ENCODE data around the gene FCRL6.

The FCRL6 gene

DNA sequence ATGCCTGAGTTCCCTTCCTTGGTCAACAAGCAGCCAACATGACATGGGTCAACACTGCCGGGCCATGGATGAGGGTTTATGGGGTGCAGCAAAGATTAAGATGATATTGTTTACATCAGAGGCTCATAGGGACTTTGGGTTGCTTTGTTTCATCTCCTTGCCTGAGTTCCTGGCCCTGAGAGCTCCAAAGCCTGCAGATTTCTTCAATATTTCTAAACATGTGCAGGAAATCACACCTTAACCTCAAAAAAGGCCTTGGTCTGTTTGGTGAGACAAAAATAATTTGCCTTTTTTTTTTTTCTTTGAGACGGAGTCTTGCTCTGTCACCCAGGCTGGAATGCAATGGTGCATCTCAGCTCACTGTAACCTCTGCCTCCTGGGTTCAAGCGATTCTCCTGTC is 25.4 kb downstream of the FCRL6 start:
- peaks cover 0 to 4% of the 10 kb centered on the region in 2 donors for H3K4me1 ChIP-seq (ENCODE audit: control insufficient read depth in 1 of 2, insufficient read depth in 2 of 2, low read length in 2 of 2)
- H3K36me3 ChIP-seq (ENCODE audit: control insufficient read depth in 1 of 2, insufficient read depth in 2 of 2, low read length in 2 of 2) = no peaks in the 10 kb centered on the region
- no peaks in the 10 kb centered on the region for H3K27me3 ChIP-seq (ENCODE audit: low read depth, low read length)
- no peaks in the 10 kb centered on the region for H3K9me3 ChIP-seq (ENCODE audit: control insufficient read depth in 1 of 2, low read length in 2 of 2)
- H3K4me3 ChIP-seq (ENCODE audit: low read depth in 1 of 2, low read length in 2 of 2) = peak overlapping the region in 1 of 2 donors; percentile 17
- H3K27ac ChIP-seq (ENCODE audit: low read length) = no peak overlapping the region

DNA sequence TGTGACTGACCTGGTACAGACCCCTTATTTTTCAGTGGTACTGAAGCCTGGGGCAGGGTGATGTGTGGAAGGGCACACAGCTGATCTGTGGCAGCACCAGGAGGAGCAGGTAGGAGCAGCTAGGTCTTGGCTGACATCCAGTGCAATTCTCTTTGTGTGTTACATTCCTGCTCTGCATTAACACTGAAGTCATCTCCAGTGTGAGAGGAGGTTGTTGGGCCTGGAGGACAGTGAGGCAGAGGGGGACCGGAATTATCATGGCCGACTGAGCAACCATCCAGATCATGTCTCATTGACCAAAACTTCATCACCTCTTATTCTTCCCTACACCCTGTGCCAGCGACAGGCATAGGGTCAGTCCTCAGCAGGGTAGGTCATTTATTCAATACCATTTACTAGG is 26.0 kb downstream of the FCRL6 start:
- Histone ChIP-seq H3K27ac (ENCODE audit: low read length) (no peak overlapping the region), H3K36me3 (ENCODE audit: control insufficient read depth in 1 of 2, insufficient read depth in 2 of 2, low read length in 2 of 2) (no peaks in the 10 kb centered on the region), H3K27me3 (ENCODE audit: low read depth, low read length) (no peaks in the 10 kb centered on the region)

DNA sequence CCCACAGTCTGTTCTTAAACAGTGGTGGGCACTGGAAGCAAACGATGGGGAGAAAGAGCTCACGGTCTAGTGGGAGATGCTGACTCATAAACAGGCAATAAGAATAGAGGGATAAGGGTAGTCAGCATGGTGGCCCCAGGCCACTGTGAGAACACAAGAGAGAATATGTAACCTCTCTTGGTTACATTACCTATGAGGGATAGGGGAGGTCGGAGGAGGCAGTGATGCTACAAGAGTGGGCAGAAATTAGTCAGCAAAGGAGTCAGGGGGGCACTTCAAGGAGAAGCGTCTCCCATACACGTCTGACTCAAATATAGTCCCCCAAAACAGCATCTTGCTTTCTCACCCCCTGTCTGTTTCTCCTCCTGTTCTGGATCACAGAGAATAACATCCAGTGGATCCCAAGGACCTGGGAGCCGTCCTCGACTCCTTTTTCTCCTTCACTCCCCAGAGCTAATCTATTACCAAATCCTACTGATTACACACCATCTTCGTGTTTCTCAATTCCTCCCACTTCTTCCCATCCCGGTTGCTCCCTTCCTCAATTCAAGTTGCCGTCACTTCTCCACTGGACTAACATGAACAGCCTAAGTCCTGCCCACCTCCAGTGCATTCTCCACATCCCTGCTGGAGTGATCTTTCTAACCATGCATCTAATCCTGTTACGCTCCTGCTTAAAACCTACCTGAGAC is 26.6 kb downstream of the FCRL6 start:
- no peak overlapping the region for H3K27ac ChIP-seq (ENCODE audit: low read length)
- peaks cover 0 to 4% of the 10 kb centered on the region in 2 donors for H3K4me1 ChIP-seq (ENCODE audit: control insufficient read depth in 1 of 2, insufficient read depth in 2 of 2, low read length in 2 of 2)
- no peaks in the 10 kb centered on the region for H3K27me3 ChIP-seq (ENCODE audit: low read depth, low read length)
- H3K36me3 ChIP-seq (ENCODE audit: control insufficient read depth in 1 of 2, insufficient read depth in 2 of 2, low read length in 2 of 2) = no peaks in the 10 kb centered on the region
- H3K4me3 ChIP-seq (ENCODE audit: low read depth in 1 of 2, low read length in 2 of 2) = no peak overlapping the region
- H3K9me3 ChIP-seq (ENCODE audit: control insufficient read depth in 1 of 2, low read length in 2 of 2) = no peaks in the 10 kb centered on the region

More for the DNA sequence above, 26.0 kb downstream of the FCRL6 start:
- no peak overlapping the region for H3K4me3 ChIP-seq (ENCODE audit: low read depth in 1 of 2, low read length in 2 of 2)
- H3K9me3 ChIP-seq (ENCODE audit: control insufficient read depth in 1 of 2, low read length in 2 of 2) = no peaks in the 10 kb centered on the region
- peaks cover 0 to 4% of the 10 kb centered on the region in 2 donors for H3K4me1 ChIP-seq (ENCODE audit: control insufficient read depth in 1 of 2, insufficient read depth in 2 of 2, low read length in 2 of 2)

DNA sequence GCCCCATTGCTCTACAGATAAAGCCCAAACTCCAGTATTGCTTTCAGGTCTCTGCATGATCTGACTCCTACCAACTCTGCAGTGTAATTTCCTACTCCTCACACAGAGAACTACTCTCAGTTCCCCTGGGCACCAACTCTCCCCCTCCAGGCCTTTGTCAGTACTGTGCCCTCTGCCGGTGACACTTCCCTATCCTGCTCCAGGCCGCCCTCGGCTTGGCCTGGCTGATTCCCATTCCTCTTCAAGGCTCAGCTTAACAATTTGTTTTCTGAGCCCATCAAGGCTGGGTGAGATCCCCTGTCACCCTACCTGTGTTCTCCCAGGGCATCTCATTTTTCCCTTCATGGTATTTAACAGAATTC is 27.1 kb downstream of the FCRL6 start:
- H3K36me3 ChIP-seq (ENCODE audit: control insufficient read depth in 1 of 2, insufficient read depth in 2 of 2, low read length in 2 of 2) = no peaks in the 10 kb centered on the region
- H3K27me3 ChIP-seq (ENCODE audit: low read depth, low read length) = no peaks in the 10 kb centered on the region
- no peaks in the 10 kb centered on the region for H3K9me3 ChIP-seq (ENCODE audit: control insufficient read depth in 1 of 2, low read length in 2 of 2)
- H3K4me1 ChIP-seq (ENCODE audit: control insufficient read depth in 1 of 2, insufficient read depth in 2 of 2, low read length in 2 of 2) = peaks cover 0 to 4% of the 10 kb centered on the region in 2 donors
- no peak overlapping the region for H3K27ac ChIP-seq (ENCODE audit: low read length)
- H3K4me3 ChIP-seq (ENCODE audit: low read depth in 1 of 2, low read length in 2 of 2) = no peak overlapping the region

DNA sequence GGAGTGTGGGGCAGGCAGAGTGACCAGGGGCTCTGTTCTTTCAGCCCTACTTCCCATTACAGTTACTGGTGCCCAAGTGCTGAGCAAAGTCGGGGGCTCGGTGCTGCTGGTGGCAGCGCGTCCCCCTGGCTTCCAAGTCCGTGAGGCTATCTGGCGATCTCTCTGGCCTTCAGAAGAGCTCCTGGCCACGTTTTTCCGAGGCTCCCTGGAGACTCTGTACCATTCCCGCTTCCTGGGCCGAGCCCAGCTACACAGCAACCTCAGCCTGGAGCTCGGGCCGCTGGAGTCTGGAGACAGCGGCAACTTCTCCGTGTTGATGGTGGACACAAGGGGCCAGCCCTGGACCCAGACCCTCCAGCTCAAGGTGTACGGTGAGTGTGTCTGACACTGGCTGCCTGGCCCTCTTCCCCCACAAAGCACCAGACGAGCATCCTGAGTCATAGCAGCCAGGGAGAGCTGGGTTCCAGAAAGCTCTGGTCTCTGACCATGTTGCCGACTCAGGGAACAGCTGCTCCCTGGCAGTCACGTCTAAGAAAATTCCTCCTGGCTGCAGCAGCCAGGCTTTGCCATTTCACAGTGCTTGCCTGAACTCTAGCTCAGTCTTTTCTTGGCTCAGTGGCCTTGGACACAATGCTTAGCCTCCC is 27.8 kb downstream of the FCRL6 start:
- Histone ChIP-seq H3K36me3 (ENCODE audit: control insufficient read depth in 1 of 2, insufficient read depth in 2 of 2, low read length in 2 of 2) (no peaks in the 10 kb centered on the region), H3K27ac (ENCODE audit: low read length) (no peak overlapping the region), H3K4me1 (ENCODE audit: control insufficient read depth in 1 of 2, insufficient read depth in 2 of 2, low read length in 2 of 2) (peaks cover 0 to 4% of the 10 kb centered on the region in 2 donors), H3K27me3 (ENCODE audit: low read depth, low read length) (no peaks in the 10 kb centered on the region), H3K9me3 (ENCODE audit: control insufficient read depth in 1 of 2, low read length in 2 of 2) (no peaks in the 10 kb centered on the region), H3K4me3 (ENCODE audit: low read depth in 1 of 2, low read length in 2 of 2) (no peak overlapping the region)

DNA sequence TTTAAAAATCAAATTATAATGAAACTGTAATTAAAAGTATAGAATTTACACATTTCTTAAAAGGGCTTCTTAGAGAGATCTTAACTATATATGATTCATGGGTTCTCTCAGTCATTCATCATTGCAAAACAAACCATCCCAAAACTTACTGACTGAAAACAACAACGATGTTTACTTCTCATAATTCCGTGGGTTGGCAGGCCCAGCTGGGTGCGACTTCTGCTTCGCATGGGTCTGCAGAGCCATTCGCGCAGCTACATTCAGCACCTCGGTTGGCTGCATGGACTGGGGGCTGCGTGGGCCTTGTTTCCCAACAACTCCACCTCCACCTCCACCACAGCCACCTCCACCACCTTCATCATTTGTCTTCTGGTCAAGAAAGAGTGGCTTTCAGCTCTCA is 28.6 kb downstream of the FCRL6 start:
- Histone ChIP-seq H3K4me1 (ENCODE audit: control insufficient read depth in 1 of 2, insufficient read depth in 2 of 2, low read length in 2 of 2) (peaks cover 0 to 4% of the 10 kb centered on the region in 2 donors), H3K27ac (ENCODE audit: low read length) (no peak overlapping the region), H3K36me3 (ENCODE audit: control insufficient read depth in 1 of 2, insufficient read depth in 2 of 2, low read length in 2 of 2) (no peaks in the 10 kb centered on the region), H3K4me3 (ENCODE audit: low read depth in 1 of 2, low read length in 2 of 2) (no peak overlapping the region), H3K9me3 (ENCODE audit: control insufficient read depth in 1 of 2, low read length in 2 of 2) (no peaks in the 10 kb centered on the region), H3K27me3 (ENCODE audit: low read depth, low read length) (no peaks in the 10 kb centered on the region)

DNA sequence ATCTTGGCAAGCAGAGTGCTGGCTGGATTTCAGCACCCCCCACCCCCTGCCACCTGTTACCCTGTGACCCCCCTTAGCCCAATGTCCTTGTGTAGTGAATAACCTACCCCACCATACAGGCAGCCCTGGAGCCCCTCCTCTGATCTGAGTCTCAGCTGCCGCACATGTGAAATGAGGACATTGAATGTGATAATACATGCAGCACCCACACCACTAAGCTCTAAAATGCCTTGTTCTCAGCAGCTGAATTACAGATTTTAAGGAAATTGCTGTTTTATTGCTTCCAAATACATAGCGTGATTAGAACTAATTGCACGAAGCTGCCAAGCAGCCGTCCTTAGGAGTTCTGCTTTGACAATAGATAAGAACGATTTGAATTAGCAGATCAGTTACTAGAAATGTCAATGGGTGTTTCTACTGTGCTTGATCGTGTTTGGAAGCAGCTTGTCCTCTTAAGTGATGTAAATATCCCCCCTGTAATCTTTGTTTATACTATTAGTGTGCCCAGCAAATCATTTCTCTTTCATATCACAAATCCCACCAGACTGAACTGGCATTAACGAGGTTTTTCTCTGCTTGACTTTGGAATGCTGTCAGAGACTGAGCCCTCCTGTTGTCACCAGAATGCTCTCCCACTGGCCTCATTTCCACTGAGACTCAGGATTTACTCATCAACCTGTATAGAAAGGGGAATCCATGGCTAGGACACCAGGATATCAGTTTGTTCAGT is 29.4 kb downstream of the FCRL6 start:
- Histone ChIP-seq H3K27ac (ENCODE audit: low read length) (no peak overlapping the region), H3K4me1 (ENCODE audit: control insufficient read depth in 1 of 2, insufficient read depth in 2 of 2, low read length in 2 of 2) (peaks cover 0 to 4% of the 10 kb centered on the region in 2 donors), H3K36me3 (ENCODE audit: control insufficient read depth in 1 of 2, insufficient read depth in 2 of 2, low read length in 2 of 2) (peaks cover 0 to 1% of the 10 kb centered on the region in 2 donors), H3K9me3 (ENCODE audit: control insufficient read depth in 1 of 2, low read length in 2 of 2) (no peaks in the 10 kb centered on the region), H3K27me3 (ENCODE audit: low read depth, low read length) (no peaks in the 10 kb centered on the region), H3K4me3 (ENCODE audit: low read depth in 1 of 2, low read length in 2 of 2) (no peak overlapping the region)

DNA sequence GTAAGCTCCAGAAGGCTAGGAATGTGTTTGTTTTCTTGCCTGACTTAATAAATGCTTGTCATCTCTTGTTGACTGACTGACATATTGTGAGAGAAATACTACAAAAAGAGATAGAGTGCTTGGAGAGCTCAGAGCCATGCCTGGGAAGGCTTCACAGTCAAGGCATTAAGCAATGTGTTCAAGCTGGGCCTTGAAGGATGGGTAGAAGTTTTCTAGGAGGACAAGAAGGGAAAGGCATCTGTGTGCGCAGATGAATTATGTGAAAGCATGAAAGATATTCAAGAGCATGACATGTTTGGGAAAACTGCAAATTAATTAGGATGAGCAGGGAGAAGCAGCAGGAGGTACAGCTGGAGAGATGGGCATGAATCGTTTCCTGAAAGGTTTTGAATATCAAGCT is 30.1 kb downstream of the FCRL6 start:
- Histone ChIP-seq H3K36me3 (ENCODE audit: control insufficient read depth in 1 of 2, insufficient read depth in 2 of 2, low read length in 2 of 2) (peaks cover 0 to 6% of the 10 kb centered on the region in 2 donors), H3K27ac (ENCODE audit: low read length) (no peak overlapping the region), H3K27me3 (ENCODE audit: low read depth, low read length) (no peaks in the 10 kb centered on the region), H3K4me1 (ENCODE audit: control insufficient read depth in 1 of 2, insufficient read depth in 2 of 2, low read length in 2 of 2) (peaks cover 0 to 4% of the 10 kb centered on the region in 2 donors), H3K4me3 (ENCODE audit: low read depth in 1 of 2, low read length in 2 of 2) (no peak overlapping the region), H3K9me3 (ENCODE audit: control insufficient read depth in 1 of 2, low read length in 2 of 2) (no peaks in the 10 kb centered on the region)

DNA sequence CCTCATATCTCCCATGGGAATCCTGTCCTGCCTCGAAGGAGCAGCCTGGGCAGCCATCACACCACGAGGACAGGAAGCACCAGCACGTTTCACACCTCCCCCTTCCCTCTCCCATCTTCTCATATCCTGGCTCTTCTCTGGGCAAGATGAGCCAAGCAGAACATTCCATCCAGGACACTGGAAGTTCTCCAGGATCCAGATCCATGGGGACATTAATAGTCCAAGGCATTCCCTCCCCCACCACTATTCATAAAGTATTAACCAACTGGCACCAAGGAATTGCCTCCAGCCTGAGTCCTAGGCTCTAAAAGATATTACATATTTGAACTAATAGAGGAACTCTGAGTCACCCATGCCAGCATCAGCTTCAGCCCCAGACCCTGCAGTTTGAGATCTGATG is 33.2 kb downstream of the FCRL6 start:
- Histone ChIP-seq H3K36me3 (ENCODE audit: control insufficient read depth in 1 of 2, insufficient read depth in 2 of 2, low read length in 2 of 2) (peaks cover 0 to 6% of the 10 kb centered on the region in 2 donors), H3K4me1 (ENCODE audit: control insufficient read depth in 1 of 2, insufficient read depth in 2 of 2, low read length in 2 of 2) (peaks cover 0 to under 1% of the 10 kb centered on the region in 2 donors), H3K4me3 (ENCODE audit: low read depth in 1 of 2, low read length in 2 of 2) (no peak overlapping the region), H3K27ac (ENCODE audit: low read length) (no peak overlapping the region), H3K27me3 (ENCODE audit: low read depth, low read length) (no peaks in the 10 kb centered on the region), H3K9me3 (ENCODE audit: control insufficient read depth in 1 of 2, low read length in 2 of 2) (no peaks in the 10 kb centered on the region)

DNA sequence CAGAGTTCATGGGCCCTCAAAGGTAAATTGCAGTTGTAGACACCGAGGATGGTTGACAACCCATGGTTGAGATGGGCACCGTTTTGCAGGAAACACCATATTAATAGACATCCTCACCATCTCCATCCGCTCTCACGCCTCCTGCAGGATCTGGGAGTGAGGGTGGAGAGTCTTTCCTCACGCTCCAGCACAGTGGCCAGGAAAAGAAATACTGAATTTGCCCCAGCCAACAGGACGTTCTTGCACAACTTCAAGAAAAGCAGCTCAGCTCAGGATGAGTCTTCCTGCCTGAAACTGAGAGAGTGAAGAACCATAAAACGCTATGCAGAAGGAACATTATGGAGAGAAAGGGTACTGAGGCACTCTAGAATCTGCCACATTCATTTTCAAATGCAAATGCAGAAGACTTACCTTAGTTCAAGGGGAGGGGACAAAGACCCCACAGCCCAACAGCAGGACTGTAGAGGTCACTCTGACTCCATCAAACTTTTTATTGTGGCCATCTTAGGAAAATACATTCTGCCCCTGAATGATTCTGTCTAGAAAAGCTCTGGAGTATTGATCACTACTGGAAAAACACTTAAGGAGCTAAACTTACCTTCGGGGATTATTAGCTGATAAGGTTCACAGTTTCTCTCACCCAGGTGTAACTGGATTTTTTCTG is 33.8 kb downstream of the FCRL6 start:
- H3K36me3 ChIP-seq (ENCODE audit: control insufficient read depth in 1 of 2, insufficient read depth in 2 of 2, low read length in 2 of 2) = peaks cover 0 to 6% of the 10 kb centered on the region in 2 donors
- no peak overlapping the region for H3K4me3 ChIP-seq (ENCODE audit: low read depth in 1 of 2, low read length in 2 of 2)
- H3K27ac ChIP-seq (ENCODE audit: low read length) = no peak overlapping the region
- H3K27me3 ChIP-seq (ENCODE audit: low read depth, low read length) = no peaks in the 10 kb centered on the region
- no peaks in the 10 kb centered on the region for H3K9me3 ChIP-seq (ENCODE audit: control insufficient read depth in 1 of 2, low read length in 2 of 2)
- H3K4me1 ChIP-seq (ENCODE audit: control insufficient read depth in 1 of 2, insufficient read depth in 2 of 2, low read length in 2 of 2) = no peaks in the 10 kb centered on the region

DNA sequence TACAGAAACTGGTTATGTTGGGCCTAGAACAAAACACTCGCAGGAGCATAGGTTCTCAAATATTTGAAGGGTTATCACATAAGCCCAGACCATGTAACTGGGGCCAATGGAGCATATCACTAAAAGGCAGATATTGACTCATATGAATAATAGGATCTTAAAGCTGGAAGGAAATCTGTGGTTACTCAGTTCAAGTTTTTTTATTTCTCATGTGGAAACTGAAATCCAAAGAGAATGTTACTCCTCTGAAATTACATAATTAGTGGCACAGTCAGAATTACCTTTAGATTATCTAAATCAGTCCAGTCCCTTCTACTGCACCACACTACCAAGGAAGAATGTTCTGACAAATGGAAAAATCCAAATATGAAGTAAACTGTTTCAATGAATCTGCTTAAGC is 36.6 kb downstream of the FCRL6 start:
- Histone ChIP-seq H3K36me3 (ENCODE audit: control insufficient read depth in 1 of 2, insufficient read depth in 2 of 2, low read length in 2 of 2) (peaks cover 0 to 6% of the 10 kb centered on the region in 2 donors), H3K4me3 (ENCODE audit: low read depth in 1 of 2, low read length in 2 of 2) (no peak overlapping the region), H3K9me3 (ENCODE audit: control insufficient read depth in 1 of 2, low read length in 2 of 2) (no peaks in the 10 kb centered on the region), H3K27ac (ENCODE audit: low read length) (no peak overlapping the region), H3K4me1 (ENCODE audit: control insufficient read depth in 1 of 2, insufficient read depth in 2 of 2, low read length in 2 of 2) (no peaks in the 10 kb centered on the region), H3K27me3 (ENCODE audit: low read depth, low read length) (no peaks in the 10 kb centered on the region)

Data from muscle layer of duodenum (tissue), 2 donors.